Stimulated activated CD4-positive, alpha-beta T cell treated with anti-CD3 and anti-CD28 coated beads, Interleukin-12 subunit alpha, Interleukin-12 subunit beta, amount 100 ng/mL, for 4 hours (primary cell): ENCODE results near the gene PRIM2.
"Not testable (repeated sequence)": the region's sequence is repeated elsewhere in the genome, so short reads cannot be mapped to it uniquely, and the experiment has no call there.

Source experiments
- DNase-seq: peaks from one replicate; pipeline ENCODE4 v3.0.0-alpha.2; 2020

Gene PRIM2

DNA sequence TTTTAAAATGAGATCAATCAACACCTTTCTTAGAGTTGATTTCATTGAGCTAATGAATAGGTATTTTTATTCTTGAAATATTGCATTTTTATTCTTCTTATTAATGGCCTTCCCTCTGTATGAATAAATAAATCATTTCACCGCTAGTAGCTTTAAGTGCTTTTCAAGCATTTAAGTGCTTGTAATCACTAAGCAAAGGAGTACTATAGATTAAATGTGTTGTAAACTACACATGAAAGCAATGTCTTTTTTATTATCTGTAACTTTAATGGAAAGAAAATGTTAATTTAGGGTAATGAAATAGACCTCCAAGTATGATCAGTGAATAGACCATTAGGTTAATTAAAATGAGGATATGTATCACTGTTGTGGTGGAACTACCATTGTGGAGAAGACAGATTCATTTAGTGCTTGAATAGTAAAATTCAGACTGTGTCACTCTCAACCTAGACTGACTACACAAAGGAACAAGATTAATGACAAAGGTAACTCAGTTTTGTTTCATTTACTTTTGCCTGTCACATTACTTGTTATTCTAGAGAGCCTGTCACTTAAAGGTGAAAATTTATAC lies 132.2 kb downstream of the PRIM2 start:
- DNase-seq: not testable (repeated sequence)

DNA sequence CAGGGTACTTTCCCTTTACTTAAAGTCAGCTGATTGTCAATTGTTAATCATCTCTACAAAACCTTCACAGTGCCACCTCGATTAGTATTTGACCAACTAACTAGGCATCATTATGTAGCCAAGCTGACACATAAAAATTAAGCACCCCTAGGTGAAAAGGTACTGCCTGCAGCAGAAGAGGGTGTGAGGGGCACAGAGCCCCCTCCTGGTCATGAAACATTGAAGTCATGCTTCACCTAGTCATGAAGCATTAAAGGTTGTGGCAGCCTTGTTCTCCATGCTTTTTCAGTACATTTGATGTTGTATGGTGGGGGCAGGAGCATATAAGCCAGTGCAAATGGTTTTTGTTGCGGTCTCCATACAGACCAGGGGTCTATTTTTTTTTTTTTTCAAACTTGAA lies 142.4 kb downstream of the PRIM2 start:
- not testable (repeated sequence) for DNase-seq

DNA sequence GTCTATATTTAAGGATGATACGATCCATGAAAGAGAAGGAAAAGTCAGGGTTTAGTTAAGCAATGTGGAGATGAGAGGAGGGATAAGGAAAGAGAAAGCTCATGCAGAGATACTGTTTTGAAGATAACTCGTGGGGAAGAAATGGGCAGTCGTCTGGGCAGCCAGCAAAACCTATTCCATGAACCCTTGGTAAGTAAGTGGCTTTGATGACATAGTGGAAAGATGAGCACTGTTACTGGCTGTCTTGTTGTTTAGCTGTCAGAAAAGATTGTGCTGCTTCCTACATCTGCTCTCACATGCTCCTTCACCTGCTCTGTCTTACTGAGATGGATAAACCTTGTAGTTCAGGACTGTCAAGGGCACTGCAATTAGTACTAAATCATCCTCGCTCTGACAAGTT lies 143.6 kb downstream of the PRIM2 start:
- not testable (repeated sequence) for DNase-seq

DNA sequence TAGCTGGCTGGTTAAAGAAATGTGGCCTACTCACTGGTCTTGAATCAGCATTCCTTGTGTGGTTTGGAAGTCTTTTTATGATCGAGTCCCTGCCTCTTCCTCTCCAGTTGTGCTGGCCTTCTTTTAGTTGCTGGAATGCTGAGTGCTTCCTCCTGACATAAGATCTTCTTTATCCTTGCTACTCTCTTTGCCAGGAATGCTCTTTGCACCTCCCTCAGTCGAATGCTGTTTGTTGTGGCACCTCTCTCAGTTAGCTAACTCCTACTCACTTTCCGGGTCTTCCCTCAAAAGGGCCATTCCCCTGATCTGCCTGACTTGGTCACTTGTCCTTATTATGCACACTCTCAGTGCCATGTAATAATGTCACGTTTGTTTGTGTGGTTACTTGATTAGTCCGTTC lies 146.4 kb downstream of the PRIM2 start:
- not testable (repeated sequence) for DNase-seq

DNA sequence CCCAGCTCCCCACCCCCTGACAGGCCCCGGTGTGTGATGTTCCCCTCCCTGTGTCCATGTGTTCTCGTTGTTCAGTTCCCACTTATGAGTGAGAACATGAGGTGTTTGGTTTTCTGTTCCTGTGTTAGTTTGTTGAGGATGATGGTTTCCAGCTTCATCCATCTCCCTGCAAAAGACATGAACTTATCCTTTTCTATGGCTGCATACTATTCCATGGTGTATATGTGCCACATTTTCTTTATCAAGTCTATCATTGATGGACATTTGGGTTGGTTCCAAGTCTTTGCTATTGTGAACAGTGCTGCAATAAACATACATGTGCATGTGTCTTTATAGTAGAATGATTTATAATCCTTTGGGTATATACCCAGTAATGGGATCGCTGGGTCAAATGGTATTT lies 148.5 kb downstream of the PRIM2 start:
- not testable (repeated sequence) for DNase-seq

DNA sequence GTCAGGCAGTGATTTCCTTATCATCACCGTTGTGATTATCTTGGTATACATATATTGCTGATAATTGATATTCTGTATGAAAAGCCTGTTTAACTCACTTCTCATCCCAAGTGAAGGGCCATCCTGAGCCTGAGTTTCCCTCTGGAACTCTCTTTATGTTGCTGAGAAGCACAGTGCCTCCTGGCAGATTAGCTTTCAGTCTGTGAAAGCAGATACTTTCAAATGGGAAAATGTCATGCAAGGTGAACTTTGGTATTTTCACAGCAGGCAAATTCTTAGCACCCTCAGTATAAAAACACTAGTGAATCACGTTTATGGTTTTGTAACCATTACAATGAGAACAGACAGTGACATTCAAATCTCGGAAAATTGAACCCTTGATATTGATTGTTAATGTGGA lies 151.6 kb downstream of the PRIM2 start:
- DNase-seq: no peak

DNA sequence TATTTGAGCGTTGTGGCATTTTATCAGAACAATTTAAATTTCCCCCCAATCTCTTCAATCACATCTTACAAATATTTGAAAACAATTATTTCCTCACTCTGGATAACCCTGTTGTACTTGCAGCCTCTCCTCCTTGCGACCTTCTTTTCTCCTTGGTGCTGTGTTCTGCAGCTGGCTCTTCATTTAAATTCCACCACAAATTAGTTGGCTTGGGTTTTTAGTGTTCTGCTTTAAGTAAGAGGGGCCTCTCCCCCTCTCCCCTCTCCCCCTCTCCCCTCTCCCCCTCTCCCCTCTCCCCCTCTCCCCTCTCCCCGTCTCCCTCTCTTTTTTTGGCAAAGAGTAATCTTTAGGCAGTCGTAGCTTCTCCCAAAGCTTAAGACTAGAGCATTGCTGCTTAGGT lies 152.7 kb downstream of the PRIM2 start:
- DNase-seq: not testable (repeated sequence)

DNA sequence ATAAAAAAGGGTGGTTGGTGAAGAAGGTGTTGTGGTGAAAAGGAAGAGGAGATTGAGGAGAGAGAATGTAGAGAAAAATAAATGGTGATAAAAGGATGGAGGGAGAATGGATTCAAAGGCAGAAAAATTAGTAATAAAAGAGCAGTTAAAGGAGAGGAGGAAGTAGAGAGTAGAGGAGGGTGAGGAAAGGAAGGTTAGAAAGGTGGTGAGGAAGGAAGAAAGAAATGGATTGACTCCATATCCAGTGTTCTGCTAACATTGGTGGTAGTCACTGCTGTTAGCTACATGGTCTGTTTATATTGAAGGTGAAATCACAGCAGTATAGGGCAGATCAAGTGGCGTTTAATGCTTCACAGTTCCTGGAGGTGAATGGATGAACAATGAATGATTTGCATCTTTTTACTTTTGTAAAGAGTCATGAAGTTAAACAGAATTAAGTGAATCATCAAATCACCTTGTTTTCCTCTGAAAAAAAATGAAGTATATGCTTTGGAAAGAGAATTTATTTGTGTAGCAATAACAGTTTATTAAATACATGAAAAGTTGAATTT lies 154.0 kb downstream of the PRIM2 start:
- not testable (repeated sequence) for DNase-seq

DNA sequence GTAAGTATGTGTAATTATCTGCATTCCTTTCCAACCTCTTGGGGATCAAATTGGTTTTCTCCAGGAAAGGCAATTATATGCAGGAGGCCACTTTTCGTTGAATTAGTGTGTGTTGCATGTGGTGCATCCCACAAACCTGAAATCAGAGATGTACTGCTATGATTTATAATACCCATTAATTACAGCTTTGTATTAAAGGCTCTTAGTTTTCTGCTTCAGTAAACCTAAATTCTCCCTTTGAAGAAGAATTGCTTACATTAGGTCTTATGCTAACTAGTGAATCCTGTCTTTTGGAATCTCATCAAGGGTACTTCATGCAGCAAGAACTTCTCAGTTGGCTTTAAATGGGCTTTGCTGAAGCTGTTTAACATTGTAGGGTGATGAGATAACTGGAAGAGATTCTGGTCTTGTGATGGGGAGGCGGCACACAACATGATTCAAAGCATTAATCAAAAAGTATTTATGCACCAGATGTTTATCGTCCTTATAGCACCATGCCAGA lies 155.5 kb downstream of the PRIM2 start:
- DNase-seq: not testable (repeated sequence)

DNA sequence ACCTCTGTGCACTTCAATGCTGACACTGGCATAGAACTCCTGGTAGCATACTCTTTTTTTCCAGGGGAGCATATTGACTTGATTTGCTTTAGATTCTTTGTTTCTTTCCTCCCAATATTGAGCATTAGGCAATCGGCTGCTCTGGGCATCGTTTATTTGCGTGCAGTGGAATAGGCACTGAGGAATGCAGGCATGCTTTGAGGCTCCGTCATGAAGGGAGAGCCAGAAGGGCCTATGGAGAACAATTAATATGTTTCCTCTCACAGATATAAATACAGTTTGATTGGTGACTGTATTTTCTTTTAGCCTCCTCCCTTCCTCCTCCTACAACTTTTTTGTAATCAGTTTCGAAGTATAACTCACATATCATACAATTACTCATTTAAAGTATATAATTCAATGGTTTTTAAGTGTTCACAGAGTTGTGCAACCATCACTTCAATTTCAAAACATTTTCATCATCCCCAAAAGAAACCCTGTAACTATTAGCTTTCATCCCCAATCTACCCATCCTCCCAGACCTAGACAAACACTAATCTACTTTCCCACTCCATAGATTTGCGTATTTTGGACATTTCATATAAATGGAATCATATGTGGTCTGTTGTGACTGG lies 157.5 kb downstream of the PRIM2 start:
- DNase-seq: not testable (repeated sequence)

DNA sequence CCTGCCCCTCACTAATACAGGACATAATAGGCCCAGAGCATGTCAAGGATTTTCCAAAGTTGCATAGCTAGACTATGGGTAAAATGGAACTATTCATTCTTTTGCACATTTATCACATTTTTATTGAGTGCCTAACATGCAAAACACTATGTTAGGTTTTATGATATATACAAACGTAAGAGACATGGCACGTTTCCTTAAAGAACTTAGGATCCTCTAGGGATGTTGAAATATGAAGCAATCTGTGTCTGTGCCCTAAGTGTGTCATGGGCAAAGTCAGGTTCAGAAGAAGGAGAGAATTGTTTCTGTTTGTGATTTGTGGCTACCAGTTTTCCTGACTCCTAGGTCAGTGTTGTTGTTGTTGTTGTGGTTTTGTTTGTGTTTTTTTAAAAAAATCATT lies 158.2 kb downstream of the PRIM2 start:
- DNase-seq: not testable (repeated sequence)

DNA sequence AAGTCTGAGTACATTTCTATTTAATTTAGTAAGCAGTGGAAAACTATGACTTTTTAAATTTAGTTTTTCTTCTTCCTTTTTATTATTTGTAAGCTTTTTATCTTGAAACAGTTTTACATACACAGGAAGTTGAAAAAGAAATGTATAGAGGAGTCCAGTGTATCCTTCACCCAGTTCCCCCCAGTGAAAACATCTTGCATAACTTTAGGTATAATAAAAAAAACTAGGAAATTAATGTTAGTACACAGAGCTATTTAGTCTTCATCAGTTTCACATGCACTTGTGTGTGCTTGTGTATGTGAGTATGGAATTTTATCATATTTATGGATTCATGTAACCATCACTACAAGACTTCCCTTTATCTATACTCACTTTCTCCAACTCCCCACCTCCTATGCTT lies 162.8 kb downstream of the PRIM2 start:
- not testable (repeated sequence) for DNase-seq

DNA sequence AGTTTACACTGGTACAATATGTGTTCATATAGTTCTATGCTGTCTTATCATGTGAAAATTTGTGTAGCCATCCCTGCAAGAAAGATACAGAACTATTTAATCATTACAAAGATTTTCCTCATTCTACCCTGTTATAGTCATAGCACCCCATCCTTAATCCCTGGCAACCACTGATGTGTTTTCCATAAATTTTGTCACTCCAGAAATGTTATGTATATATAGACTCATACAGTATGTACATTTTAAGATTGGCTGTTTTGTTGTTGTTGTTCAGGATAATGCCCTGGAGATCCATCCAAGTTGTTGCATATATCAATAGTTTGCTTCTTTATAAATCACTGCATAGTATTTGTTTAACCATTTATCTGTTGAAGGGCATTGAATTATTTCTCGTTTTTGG lies 163.7 kb downstream of the PRIM2 start:
- DNase-seq: not testable (repeated sequence)

DNA sequence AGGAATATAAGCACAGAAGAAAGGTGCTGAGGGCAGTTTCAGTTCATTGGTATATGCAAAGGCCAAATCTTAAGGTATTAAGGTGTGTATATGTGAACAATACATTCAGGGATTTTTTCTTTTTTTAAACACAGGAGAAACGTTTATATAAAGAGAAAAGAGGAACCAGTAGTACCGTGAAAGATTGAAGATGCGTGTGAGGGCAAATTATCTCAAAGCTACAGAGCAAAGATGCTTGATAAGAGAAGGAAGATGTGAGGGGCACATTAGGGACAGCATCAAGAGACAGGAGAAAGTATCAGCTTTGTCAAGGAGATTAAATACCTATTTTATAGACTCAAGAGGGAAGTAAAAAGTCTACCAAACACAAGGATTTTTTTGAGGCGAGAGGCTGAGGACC lies 165.0 kb downstream of the PRIM2 start:
- not testable (repeated sequence) for DNase-seq

DNA sequence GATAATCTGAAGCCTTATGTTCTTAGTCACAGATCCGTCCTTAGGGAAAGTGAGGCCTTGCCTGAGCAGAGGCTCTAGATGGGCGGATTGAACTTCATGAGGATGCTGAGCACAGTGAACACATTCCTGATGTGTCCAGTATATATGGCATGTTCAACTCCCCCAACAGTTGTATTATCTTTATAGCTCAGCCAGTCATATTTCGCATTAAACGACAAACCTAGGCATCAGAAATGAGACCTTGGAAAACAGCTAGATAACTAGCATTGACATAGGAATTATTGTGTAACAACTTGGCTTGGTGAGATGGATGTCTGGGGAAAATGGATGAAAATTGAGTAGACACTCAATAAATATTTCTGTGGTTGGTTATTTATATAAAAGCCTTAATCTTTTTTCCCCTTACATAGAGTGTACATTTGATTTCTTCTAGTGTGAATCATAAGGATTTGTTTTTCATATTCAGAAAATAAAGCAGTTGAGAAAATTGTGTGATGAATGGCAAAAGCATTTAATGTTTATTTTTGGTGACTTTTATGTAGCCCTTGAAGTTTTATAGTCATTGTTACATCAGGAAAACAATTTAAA lies 169.2 kb downstream of the PRIM2 start:
- not testable (repeated sequence) for DNase-seq

DNA sequence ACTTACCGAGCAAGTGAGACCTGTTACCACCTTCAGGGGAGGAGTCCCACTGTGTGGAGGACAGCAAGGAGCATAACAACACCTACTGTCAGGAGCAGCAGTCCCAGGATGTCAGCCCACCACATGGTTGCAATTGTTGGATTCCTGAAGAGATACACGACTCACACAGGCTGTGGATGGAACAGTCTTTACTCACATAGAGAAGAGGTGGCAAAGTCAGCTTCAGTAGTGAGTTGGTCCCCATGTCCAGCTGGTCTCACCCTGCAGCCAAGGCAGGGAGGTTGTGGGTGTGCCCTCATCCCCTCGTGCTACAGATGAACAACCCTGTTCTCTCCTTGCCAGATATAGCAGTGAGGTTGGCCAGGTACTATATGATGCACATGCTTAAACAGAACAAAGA lies 171.1 kb downstream of the PRIM2 start:
- not testable (repeated sequence) for DNase-seq

DNA sequence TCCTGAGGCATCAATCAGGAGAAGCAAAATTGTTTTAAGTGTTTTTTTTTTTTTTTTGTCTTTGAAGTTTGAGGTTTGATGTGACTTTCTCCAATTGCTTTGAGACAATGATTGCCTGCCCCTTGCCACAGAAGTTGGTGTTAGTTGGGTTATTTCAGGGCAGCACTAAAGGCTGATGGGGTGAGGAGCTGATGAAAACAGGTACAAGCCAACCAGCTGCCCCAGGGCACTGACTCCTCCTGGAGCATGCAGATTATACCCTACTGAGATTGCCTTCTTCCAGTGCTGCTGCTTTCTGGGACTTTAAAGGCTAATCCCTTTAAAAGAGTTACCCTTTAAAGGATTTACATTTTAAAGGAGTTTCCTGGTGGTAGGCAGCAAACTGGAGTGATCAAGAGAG lies 172.5 kb downstream of the PRIM2 start:
- DNase-seq: not testable (repeated sequence)

DNA sequence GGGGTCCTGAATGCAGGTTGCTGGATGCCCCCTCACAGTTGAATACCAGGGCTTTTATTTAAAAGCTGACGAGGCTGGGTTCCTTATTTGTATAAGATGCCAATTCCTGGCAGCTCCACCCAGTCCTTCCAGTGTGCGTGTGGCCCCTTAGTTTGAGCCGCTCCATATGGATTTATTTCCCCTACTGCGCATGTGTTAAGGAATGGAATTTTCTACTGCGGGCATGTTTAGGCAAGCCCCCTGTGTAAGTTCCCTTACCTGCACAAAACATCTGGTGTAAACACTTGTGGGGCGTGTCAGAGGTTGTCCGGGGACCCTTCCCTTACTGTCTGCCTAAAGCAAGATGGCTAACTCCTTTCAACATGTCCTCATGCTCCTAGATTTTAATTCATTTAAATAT lies 174.4 kb downstream of the PRIM2 start:
- DNase-seq: not testable (repeated sequence)

DNA sequence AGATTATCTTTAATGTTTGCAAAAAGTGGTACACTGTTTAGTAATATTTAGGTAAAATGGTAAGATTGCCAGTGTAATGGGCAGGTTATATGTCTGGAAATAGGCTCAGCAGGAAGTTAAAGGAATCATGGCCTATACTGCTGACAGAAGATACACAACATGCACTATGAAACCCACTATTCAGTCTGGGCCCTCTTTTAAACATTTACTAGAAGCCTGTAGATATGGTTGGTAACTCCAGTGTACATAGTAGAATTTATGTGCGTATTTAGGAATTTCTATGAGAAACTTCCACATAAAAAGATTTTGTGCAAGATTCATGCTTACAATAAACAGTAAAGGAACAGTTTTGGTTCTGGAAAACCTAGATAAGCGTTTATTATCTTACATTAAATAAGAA lies 178.8 kb downstream of the PRIM2 start:
- not testable (repeated sequence) for DNase-seq

DNA sequence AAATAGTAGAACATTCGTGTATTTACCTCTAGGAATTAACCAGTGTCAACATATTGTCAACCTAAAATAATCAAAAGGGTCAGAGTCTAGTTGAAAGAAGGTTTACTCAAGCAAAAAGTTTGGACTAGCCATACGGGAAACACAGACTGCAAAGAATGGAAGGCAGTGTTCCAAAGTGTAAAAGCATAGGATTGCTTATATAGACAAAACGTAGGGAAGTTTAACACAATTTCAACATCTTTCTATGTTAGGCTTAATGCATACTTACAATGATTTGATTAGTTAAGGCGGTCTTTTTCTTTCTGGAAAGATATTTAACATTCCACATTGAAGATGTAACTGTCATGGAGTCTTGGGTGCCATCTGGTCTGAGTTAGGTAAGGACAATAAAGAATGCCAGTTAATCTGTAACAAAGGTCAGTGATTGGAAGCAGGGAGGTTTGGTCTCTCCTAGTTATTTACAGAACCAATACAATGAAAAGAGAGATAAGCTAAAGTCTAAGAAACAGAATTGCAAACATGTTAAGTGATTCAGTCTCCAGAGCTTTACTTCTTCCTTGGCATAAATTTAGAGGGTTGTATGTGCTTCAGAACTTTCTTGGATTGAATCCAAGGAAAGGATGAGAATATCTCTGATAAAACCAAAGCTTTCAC lies 183.1 kb downstream of the PRIM2 start:
- not testable (repeated sequence) for DNase-seq

DNA sequence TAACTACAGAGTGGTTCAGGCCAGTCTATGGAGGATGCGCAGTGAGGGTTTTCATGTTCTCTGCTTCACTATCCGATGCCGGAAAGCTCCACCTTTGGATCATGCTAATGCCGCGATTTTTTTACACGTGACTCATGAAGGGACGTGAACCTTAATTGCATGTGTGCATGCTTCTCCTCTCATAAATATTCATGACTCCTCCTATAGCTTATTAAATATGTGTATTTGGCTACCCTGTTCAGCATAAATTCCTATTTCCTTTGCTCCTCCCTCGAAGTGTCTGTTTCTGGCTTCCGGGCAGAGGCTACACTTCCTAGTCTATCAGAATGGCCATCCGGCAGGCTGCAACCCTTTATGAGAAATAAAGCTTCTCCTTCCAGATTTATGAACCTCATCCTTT lies 185.0 kb downstream of the PRIM2 start:
- not testable (repeated sequence) for DNase-seq

DNA sequence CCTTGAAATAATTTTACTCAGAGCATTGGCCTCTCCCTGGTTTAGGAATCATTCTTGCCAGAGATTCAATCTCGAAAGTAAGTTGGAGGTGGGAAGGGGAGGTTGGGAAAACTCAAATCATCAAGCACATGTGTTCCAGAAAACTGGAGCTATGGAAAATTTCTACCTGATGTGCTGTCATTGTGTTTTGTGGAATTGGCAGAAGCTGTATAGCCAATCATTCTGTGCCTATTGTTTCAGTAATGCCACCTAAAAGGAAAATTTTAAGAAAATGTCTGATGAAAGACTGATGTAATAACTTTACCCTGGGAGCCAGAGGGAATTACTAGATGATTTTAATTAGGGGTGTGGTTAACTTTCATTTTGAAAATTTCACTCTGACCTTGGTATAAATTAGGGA lies 187.8 kb downstream of the PRIM2 start:
- DNase-seq: not testable (repeated sequence)

DNA sequence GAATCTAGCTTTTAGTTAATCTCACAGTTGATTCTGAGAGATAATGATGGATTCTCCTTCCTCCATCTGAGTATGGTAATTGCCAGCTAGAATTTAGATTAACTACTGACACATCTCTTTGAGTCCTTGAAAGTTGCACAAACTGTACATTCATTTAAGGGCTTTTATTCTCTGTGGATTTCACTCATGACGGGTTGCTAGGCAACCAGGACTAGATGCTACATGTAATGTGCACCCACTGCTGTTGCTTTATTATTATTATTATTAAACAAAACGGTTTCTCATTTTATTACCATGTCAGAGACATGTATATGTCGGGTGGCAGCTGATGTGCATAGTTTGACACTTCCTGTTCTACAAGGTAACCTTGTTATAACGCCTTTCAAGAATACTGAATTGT lies 193.0 kb downstream of the PRIM2 start:
- DNase-seq: not testable (repeated sequence)
